Measurements from ENCODE around the gene ABI3BP.

ABI3BP gene

DNA sequence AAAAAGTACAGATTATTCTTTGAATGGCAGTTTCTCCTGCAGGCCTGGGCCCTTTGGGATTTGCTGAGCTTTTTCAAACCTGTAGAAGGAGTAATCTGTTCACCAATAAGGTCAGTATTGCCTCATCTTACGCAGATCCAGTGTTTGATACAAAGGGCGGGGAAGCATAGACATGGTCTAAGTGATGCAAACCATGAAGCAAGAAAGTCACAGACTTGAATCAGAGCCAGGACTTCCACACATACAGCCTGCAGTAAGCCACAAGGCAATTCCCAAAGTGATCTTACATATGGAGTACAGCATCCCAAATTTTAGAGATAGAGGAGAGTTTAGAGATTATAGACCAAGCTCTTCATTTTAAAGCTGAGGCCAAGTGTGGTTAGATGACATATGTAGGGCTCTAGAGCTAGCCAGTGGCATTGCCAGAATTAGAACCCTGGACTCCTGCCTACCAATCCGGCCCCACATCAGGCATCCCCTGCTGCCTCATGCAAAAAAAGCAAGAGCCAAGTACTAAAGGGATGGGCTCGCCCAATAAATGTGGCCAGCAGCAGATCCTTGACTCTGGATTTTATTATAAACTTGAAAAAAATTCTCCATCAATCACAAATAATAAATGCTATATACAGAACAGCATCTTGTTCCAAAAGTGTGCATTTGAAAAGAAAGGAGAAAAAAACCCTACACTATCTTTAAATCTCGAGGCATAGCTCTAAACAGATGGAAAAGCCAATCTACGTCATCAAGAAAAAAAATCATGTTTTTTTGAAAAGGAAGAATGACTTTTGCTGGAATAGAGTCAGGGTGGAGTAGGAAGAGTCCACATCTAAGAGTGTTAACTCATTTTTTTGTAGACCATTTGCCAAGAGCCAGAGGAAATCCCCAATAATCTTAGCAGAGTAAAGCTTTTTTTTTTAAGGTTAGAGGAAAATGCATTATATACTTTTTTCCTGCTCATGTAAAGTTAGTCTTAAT is 24.0 kb downstream of the ABI3BP start:
- H3K4me1 ChIP-seq (ENCODE audit: control insufficient read depth in 1 of 2, insufficient read depth in 1 of 2, low read depth in 1 of 2, low read length in 1 of 2): no peaks in the 10 kb centered on the region
- no peaks in the 10 kb centered on the region for H3K9me3 ChIP-seq
- TF ChIP-seq, protein P1, sequence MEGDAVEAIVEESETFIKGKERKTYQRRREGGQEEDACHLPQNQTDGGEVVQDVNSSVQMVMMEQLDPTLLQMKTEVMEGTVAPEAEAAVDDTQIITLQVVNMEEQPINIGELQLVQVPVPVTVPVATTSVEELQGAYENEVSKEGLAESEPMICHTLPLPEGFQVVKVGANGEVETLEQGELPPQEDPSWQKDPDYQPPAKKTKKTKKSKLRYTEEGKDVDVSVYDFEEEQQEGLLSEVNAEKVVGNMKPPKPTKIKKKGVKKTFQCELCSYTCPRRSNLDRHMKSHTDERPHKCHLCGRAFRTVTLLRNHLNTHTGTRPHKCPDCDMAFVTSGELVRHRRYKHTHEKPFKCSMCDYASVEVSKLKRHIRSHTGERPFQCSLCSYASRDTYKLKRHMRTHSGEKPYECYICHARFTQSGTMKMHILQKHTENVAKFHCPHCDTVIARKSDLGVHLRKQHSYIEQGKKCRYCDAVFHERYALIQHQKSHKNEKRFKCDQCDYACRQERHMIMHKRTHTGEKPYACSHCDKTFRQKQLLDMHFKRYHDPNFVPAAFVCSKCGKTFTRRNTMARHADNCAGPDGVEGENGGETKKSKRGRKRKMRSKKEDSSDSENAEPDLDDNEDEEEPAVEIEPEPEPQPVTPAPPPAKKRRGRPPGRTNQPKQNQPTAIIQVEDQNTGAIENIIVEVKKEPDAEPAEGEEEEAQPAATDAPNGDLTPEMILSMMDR (IDR thresholded peaks at IDR 0.05): no peak
- H3K36me3 ChIP-seq: no peaks in the 10 kb centered on the region
- H3K27ac ChIP-seq: no peak overlapping the region
- no peak overlapping the region for H3K4me3 ChIP-seq (ENCODE audit: low read depth in 1 of 2, low read length in 1 of 2)
- H3K27me3 ChIP-seq: no peaks in the 10 kb centered on the region

DNA sequence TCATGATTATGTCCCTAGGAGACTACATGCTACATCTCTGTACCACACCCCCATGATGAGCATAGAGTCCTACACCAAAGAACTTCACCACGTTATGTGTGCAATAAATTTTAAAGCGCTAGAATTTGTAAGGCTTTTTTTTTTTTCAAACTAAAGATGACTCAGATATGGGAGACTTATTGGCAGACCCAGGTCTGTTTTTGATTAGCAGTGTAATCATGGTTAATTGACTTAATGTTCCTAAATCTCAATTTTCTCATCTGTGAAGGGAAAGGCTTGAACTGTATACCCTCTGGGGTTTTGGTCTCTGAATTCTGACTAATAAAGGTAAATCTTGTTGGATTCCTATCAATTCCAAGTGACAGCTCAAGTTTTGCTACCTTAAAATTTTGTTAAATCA is 26.4 kb downstream of the ABI3BP start:
- Histone ChIP-seq H3K27ac (no peak overlapping the region), H3K4me3 (ENCODE audit: low read depth in 1 of 2, low read length in 1 of 2) (no peak overlapping the region), H3K36me3 (no peaks in the 10 kb centered on the region), H3K4me1 (ENCODE audit: control insufficient read depth in 1 of 2, insufficient read depth in 1 of 2, low read depth in 1 of 2, low read length in 1 of 2) (no peaks in the 10 kb centered on the region), H3K9me3 (no peaks in the 10 kb centered on the region), H3K27me3 (no peaks in the 10 kb centered on the region)
- TF ChIP-seq, protein P1 (IDR thresholded peaks at IDR 0.05): no peak

DNA sequence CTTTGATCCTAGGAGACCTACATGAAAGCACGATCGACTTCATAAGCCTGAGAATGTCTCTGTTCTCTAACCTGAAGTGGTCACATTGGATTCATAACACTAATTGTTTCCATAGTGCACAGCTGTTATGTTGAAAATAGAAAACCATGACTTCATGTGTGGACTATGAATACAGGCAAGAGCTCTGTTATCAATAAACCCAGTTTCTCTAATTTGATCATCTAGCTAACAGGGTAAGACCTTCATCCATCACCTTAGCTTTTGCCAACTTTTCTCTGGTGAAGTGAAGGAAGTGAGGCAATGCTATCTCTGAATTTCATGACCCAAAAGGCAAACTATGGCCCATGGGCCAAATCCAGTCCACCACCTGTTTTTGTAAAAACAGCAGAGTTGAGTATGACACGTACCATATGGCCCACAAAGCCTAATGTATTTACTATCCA is 27.2 kb downstream of the ABI3BP start:
- Histone ChIP-seq H3K27ac (no peak overlapping the region), H3K4me1 (ENCODE audit: control insufficient read depth in 1 of 2, insufficient read depth in 1 of 2, low read depth in 1 of 2, low read length in 1 of 2) (no peaks in the 10 kb centered on the region), H3K27me3 (no peaks in the 10 kb centered on the region), H3K4me3 (ENCODE audit: low read depth in 1 of 2, low read length in 1 of 2) (no peak overlapping the region), H3K9me3 (no peaks in the 10 kb centered on the region), H3K36me3 (no peaks in the 10 kb centered on the region)
- TF ChIP-seq, protein P1 (IDR thresholded peaks at IDR 0.05): no peak

DNA sequence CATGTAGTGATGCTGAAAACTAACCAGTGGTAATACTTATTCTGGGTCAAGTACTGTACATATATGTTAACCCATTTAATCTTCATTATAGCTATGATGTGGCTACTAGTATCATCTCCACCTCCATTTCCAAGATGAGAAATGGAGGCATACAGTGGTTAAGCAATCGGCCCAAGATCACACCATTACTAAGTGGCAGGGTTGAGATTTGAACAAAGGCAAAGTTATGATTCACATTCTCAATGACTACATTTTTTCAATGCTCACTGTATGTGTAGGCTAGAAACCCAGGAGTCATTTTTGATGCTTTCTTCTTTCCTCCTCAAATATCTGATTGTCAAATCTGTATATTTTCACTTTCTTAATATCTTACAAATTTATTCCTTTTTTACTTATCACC is 30.2 kb downstream of the ABI3BP start:
- TF ChIP-seq, protein P1 (IDR thresholded peaks at IDR 0.05): no peak
- no peaks in the 10 kb centered on the region for H3K27me3 ChIP-seq
- H3K4me3 ChIP-seq (ENCODE audit: low read depth in 1 of 2, low read length in 1 of 2): no peak overlapping the region
- no peaks in the 10 kb centered on the region for H3K36me3 ChIP-seq
- no peaks in the 10 kb centered on the region for H3K4me1 ChIP-seq (ENCODE audit: control insufficient read depth in 1 of 2, insufficient read depth in 1 of 2, low read depth in 1 of 2, low read length in 1 of 2)
- H3K27ac ChIP-seq: no peak overlapping the region
- no peaks in the 10 kb centered on the region for H3K9me3 ChIP-seq

DNA sequence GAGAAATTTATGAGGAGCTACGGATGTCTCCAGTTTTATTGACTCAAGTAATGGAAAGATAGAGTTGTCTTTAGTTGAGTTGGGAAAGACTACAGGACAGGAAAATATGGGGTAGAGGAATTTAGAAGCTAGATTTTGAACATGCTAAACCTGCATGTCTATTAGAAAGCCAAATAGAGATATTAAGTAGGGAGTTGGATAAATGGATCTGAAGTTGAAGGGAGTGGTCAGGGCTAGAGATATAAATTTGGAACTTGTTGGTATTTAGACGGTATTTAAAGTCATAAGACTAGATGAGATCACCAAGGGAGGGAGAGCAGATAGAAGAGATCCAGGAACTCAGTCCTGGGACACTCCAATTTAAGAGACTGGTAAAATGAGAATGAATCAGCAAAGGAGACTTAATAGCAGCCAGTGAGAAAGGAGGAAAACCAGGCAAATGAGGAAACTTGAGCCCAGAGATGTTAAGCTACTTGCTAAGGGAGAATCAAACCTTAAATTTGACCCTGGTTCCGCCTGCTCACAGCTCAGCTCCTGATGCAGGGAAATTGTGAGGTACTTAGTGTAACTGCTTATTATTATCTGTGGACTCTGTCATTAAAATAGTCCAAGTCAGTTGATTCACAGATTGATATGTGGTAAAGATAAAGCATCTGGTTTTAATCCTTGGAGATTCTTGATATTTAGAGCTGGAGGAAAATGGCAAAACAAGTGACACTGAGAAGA is 35.8 kb downstream of the ABI3BP start:
- TF ChIP-seq, protein P1 (IDR thresholded peaks at IDR 0.05): no peak
- Histone ChIP-seq H3K4me3 (ENCODE audit: low read depth in 1 of 2, low read length in 1 of 2) (no peak overlapping the region), H3K36me3 (no peaks in the 10 kb centered on the region), H3K4me1 (ENCODE audit: control insufficient read depth in 1 of 2, insufficient read depth in 1 of 2, low read depth in 1 of 2, low read length in 1 of 2) (no peaks in the 10 kb centered on the region), H3K27me3 (no peaks in the 10 kb centered on the region), H3K9me3 (no peaks in the 10 kb centered on the region), H3K27ac (no peak overlapping the region)

Measured in neutrophil (primary cell).